G401 (cell line): ENCODE measurements around the gene ZNF407. TPM values are rescaled to one million over a fixed set of nuclear protein-coding genes. Genes with fewer than 3 reads are reported as not detected.

ENCODE experiments used
- DNase-seq: peaks from one replicate; pipeline ENCODE4 v3.0.0-alpha.2; 2015; ENCODE audit warnings: low spot score
- in situ Hi-C: cut with HindIII; loops from 2 replicates; pipeline ENCODE4 v1.10.0; 2016; ENCODE audit warnings: low sequenced_read_pairs, mixed read lengths
- total RNA-seq: library from RNA; depleted of rRNA; stranded (reverse); fragments of >200 nt; shearing (Covaris generic); gene quantifications from 2 replicates; pipeline ENCODE4 v1.2.3, GENCODE V29; 2014

The ZNF407 gene
- total RNA-seq, 1 experiment from 2014 or later = 12.6 TPM

DNA sequence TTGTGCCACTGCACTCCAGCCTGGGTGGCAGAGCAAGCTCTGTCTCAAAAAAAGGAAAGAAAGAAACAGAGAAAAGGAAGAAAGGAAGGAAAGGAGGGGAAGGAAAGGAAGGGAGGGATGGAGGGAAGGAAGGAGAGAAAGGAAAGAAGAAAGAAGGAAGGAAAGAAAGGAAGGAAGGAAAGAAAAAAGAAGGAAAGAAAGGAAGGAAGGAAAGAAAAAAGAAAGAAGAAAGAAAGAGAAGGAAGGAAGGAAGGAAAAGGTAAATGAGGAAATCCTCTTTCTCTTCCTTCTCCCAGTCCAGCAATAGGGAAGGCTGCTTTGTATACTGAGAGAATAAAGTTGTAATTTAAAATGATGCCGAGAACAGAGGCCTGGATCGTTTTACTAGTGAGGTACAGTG lies 22.8 kb upstream of the ZNF407 start:
- in situ Hi-C loops = no loop called here
- DNase-seq = no peak

- in situ Hi-C loops = no loop called here
- DNase-seq = no peak
Measured at GRCh38 chr18:74577019-74577418, 20.7 kb upstream of the ZNF407 start.

- DNase-seq = no peak
- in situ Hi-C loops = no loop called here
Measured at GRCh38 chr18:74579496-74580065, 18.1 kb upstream of the ZNF407 start.

GRCh38 chr18:74582642-74583041 lies 15.0 kb upstream of the ZNF407 start:
- DNase-seq = no peak
- in situ Hi-C loops = no loop called here

GRCh38 chr18:74587441-74587840 lies 10.2 kb upstream of the ZNF407 start:
- in situ Hi-C loops = no loop called here
- no peak for DNase-seq

GRCh38 chr18:74589021-74589420 lies 8.6 kb upstream of the ZNF407 start:
- no peak for DNase-seq
- in situ Hi-C loops = no loop called here

DNA sequence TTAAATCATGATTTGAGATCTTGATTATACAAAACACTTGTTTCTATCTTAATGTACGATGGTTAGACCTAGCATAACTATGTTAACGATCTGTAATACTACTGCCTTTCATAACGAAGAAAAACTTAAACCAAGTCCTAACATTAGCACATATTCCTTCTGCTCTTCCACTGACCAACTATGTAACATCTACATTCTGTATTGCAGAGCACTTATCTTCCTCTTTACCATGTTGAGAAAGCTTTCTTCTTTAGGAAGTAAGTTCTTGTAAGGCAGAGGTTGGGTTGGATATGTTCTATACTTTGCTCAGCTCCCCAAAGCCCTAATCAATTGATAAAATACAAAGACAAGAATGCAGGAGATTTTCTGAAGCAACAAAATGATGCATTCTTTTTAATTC lies 7.9 kb upstream of the ZNF407 start:
- in situ Hi-C loops = no loop called here
- no peak for DNase-seq

GRCh38 chr18:74590671-74591070 lies 7.0 kb upstream of the ZNF407 start:
- no peak for DNase-seq

DNA sequence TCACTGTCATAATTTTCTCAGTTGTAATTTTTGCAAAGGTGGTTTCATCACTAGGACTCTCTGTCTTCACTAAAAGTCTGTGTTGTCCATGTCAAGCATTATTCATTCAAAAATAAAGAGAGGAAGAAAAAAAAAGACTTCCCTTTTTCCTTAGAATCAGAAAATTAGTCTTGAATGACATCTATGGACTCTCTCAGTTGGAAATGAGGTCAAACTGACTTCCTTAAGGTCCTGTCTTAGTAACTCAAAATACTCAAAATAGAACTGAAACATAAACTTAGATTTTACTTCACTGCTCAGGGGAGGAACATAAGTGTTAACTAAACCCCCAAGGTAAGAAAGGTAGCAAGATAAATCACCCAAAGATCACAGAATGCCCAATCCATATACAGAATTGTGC lies 2.2 kb upstream of the ZNF407 start:
- no peak for DNase-seq
- in situ Hi-C loops = no loop called here

More at GRCh38 chr18:74590671-74591070, 7.0 kb upstream of the ZNF407 start:
- in situ Hi-C loops = no loop called here

- peak; percentile 86 for DNase-seq
Measured at GRCh38 chr18:74597034-74597661, 522 bp upstream of the ZNF407 start.

GRCh38 chr18:74598350-74599001 lies 806 bp downstream of the ZNF407 start:
- peak; percentile 52 for DNase-seq
- in situ Hi-C loops = no loop called here

More at GRCh38 chr18:74597034-74597661, 522 bp upstream of the ZNF407 start:
- in situ Hi-C loops = no loop called here

- in situ Hi-C loops = no loop called here
- DNase-seq = no peak
Measured at GRCh38 chr18:74604361-74604760, 6.7 kb downstream of the ZNF407 start.

GRCh38 chr18:74604774-74605173 lies 7.1 kb downstream of the ZNF407 start:
- in situ Hi-C loops = no loop called here

GRCh38 chr18:74608681-74609080 lies 11.0 kb downstream of the ZNF407 start:
- in situ Hi-C loops = no loop called here
- no peak for DNase-seq

More at GRCh38 chr18:74604774-74605173, 7.1 kb downstream of the ZNF407 start:
- no peak for DNase-seq

DNA sequence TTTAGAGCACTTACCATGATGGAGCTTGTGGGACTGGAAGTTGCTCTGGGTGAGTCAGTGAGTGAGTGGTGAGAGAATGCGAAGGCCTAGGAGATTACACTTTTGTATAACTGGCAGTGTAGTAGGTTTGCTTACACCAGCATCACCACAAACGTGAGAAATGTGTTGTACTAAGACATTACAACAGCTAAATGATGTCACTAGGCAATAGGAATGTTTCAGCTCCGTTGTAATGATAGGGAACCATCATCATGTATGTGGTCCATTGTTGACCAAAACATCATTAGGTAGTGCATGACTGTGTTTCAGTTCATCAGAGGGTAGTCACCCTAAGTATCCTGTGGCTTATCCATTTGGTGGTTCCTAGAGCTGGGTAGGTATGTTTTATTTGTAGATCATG lies 11.9 kb downstream of the ZNF407 start:
- no peak for DNase-seq
- in situ Hi-C loops = no loop called here

- in situ Hi-C loops = no loop called here
- no peak for DNase-seq
Measured at GRCh38 chr18:74610051-74610615, 12.5 kb downstream of the ZNF407 start.

GRCh38 chr18:74610860-74611259 lies 13.2 kb downstream of the ZNF407 start:
- in situ Hi-C loops = no loop called here
- DNase-seq = no peak

GRCh38 chr18:74611765-74612164 lies 14.1 kb downstream of the ZNF407 start:
- in situ Hi-C loops = no loop called here
- DNase-seq = no peak

DNA sequence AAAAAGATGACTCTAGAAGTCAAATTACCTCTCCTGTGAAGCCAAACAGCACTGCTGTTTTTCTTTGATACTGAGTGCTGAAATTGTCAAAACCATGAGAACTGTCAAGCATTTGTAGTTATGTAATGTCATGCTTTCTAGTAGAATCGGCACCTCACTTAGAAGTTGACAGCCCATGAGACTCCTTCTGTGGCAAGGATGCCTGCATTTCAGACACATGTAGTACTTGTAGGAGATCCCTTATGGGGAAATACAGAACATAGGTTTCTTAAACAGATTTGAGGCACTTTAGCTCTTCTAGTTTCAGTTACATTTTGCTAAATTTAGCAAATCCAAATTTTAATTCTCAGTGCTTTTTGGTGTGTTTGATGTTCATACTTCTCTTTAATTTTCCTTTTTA lies 15.7 kb downstream of the ZNF407 start:
- in situ Hi-C loops = no loop called here
- no peak for DNase-seq

DNA sequence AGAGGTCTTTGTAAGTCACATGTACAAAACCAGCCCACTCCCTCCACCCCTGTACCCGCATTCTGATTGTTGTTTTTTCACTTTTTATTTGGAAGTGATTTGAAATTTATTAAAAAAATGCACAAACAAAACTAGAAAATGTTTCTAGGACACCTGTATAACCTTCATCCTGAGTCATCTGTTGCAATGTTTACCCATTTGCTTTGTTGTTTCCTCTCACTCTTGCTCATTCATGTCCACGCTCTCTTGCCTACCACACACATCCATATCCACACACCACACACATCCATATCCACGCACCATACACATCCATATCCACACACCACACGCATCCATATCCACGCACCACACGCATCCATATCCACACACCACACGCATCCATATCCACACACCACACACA lies 18.8 kb downstream of the ZNF407 start:
- in situ Hi-C loops = no loop called here
- no peak for DNase-seq
